HepG2 (cell line): ENCODE data around the gene GIPC3. TPM values are rescaled to one million over a fixed set of nuclear protein-coding genes. Genes with fewer than 3 reads are reported as not detected.

Source experiments
- ELF1 ChIP-seq: sonication (generic); formaldehyde crosslinking; IDR thresholded peaks from 2 replicates; pipeline ENCODE4 v1.4.0; 2020; ENCODE audit warnings: missing genetic modification reagents
- ELF3 ChIP-seq: IDR thresholded peaks from 2 replicates; pipeline ENCODE4 v1.6.1; 2016; ENCODE audit warnings: missing genetic modification reagents, missing compliant biosample characterization
- GPN1 ChIP-seq: sonication (generic); formaldehyde crosslinking; IDR thresholded peaks from 2 replicates; pipeline ENCODE4 v1.5.1; 2020; ENCODE audit warnings: missing genetic modification reagents, borderline replicate concordance
- HDAC1 ChIP-seq: sonication (generic); formaldehyde crosslinking; IDR thresholded peaks from 2 replicates; pipeline ENCODE4 v1.5.1; 2020; ENCODE audit warnings: mild to moderate bottlenecking, missing genetic modification reagents
- HNRNPLL ChIP-seq: fragments of 200-400 bp; formaldehyde crosslinking; IDR thresholded peaks from 2 replicates; pipeline ENCODE4 v1.6.1; 2017; ENCODE audit warnings: mild to moderate bottlenecking, low read depth, low read length; ENCODE audit not compliant: poor library complexity, severe bottlenecking
- MXD4 ChIP-seq: IDR thresholded peaks from 2 replicates; pipeline ENCODE4 v1.6.1; 2016; ENCODE audit warnings: mild to moderate bottlenecking, missing biosample characterization, missing genetic modification reagents
- NFATC3 ChIP-seq: sonication (generic); formaldehyde crosslinking; IDR thresholded peaks from 2 replicates; pipeline ENCODE4 v1.5.1; 2020; ENCODE audit warnings: mild to moderate bottlenecking, missing genetic modification reagents
- RORA ChIP-seq: sonication (generic); formaldehyde crosslinking; IDR thresholded peaks from 2 replicates; pipeline ENCODE4 v1.5.0; 2020; ENCODE audit warnings: mild to moderate bottlenecking, missing genetic modification reagents, moderate library complexity
- SNAPC2 ChIP-seq: sonication (generic); formaldehyde crosslinking; IDR thresholded peaks from 2 replicates; pipeline ENCODE4 v1.8.1; 2022; ENCODE audit warnings: mild to moderate bottlenecking, missing genetic modification reagents
- ZNF160 ChIP-seq: sonication (generic); formaldehyde crosslinking; IDR thresholded peaks from 2 replicates; pipeline ENCODE4 v1.8.0; 2022; ENCODE audit warnings: mild to moderate bottlenecking, inconsistent platforms, missing genetic modification reagents
- ZNF329 ChIP-seq: sonication (generic); formaldehyde crosslinking; IDR thresholded peaks from 2 replicates; pipeline ENCODE4 v1.9.0; 2021; ENCODE audit warnings: low read depth, mild to moderate bottlenecking, missing genetic modification reagents
- polyA plus RNA-seq, 8 experiments: library from polyadenylated mRNA; depleted of rRNA in 3 of 8; stranded (reverse) in 7 of 8; unstranded in 1 of 8; fragments of >200 nt; fragmentation: Illumina TruSeq in 4 of 8; extraction: Trizol in 4 of 8; gene quantifications; 2 replicates each; pipeline versions ENCODE4 v1.2.1 to v1.2.3, GENCODE V29; 2011 to 2016; ENCODE audit warnings: low read depth in 4 of 8, missing spikeins in 1 of 8, mixed read lengths in 1 of 8; ENCODE audit not compliant: insufficient read depth in 1 of 8
- total RNA-seq, 5 experiments: library from RNA; depleted of rRNA; stranded (reverse); fragments of >200 nt; fragmentation: Illumina TruSeq; extraction: Trizol; gene quantifications; 2 replicates each; pipeline ENCODE4 v1.2.3, GENCODE V29; 2016; ENCODE audit warnings: low read depth in 1 of 5
- TF ChIP-seq, protein P1 (sequence below): sonication (generic); formaldehyde crosslinking; IDR thresholded peaks from 2 replicates; pipeline ENCODE4 v1.4.0; 2020; ENCODE audit warnings: missing genetic modification reagents
- TF ChIP-seq, protein P2 (sequence below): sonication (generic); formaldehyde crosslinking; IDR thresholded peaks from 2 replicates; pipeline ENCODE4 v1.8.1; 2022; ENCODE audit warnings: low read depth, mild to moderate bottlenecking, missing genetic modification reagents
- TF ChIP-seq, protein P3 (sequence below): sonication (generic); formaldehyde crosslinking; IDR thresholded peaks from 2 replicates; pipeline ENCODE4 v1.4.0; 2020; ENCODE audit warnings: missing genetic modification reagents
- TF ChIP-seq, protein P4 (sequence below): sonication (generic); formaldehyde crosslinking; IDR thresholded peaks from 2 replicates; pipeline ENCODE4 v1.9.0; 2022; ENCODE audit warnings: missing genetic modification reagents, mild to moderate bottlenecking, borderline replicate concordance

The GIPC3 gene
- total and polyA plus RNA-seq, 2 of the 13 experiments (the other 11 are each of a cell fraction or from before 2014, with no cell fraction given), result 0.05 TPM; not detected in 1

DNA sequence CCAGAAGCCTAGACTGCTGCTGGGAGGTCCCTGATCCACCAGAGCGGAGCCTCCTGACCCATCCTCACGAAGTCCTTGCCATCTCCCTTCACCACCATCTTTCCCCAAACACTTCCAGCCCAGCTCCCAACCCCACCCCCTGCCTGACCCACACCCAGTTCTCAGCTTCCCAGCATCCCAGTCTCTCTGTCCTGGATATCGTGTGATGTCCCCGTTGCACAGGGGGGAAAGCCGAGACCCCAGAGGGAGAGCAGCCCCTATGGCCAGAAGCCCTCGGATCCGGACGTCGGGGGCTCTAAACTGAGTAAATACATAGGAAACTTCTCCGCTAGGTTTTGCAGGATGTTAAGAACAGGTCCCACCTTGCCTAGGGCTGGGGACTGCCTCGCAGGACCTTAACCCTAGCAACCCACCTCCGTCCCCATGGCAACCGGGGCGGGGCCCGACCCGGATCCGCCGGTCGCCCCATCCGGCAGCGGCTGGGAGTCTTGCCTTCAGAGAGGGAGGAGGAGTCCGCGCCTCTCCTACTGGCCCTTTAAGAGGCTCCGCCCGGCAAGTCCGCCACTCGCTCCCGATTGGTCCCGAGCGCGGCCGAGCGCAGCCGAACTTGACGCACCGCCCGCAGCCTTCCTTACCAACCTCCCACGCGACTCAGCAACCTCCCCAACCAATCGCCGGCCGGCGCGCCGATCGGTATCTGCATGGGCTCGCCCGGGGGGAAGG, 13.0 kb upstream of the GIPC3 start (continued):
- TF ChIP-seq, protein P1, sequence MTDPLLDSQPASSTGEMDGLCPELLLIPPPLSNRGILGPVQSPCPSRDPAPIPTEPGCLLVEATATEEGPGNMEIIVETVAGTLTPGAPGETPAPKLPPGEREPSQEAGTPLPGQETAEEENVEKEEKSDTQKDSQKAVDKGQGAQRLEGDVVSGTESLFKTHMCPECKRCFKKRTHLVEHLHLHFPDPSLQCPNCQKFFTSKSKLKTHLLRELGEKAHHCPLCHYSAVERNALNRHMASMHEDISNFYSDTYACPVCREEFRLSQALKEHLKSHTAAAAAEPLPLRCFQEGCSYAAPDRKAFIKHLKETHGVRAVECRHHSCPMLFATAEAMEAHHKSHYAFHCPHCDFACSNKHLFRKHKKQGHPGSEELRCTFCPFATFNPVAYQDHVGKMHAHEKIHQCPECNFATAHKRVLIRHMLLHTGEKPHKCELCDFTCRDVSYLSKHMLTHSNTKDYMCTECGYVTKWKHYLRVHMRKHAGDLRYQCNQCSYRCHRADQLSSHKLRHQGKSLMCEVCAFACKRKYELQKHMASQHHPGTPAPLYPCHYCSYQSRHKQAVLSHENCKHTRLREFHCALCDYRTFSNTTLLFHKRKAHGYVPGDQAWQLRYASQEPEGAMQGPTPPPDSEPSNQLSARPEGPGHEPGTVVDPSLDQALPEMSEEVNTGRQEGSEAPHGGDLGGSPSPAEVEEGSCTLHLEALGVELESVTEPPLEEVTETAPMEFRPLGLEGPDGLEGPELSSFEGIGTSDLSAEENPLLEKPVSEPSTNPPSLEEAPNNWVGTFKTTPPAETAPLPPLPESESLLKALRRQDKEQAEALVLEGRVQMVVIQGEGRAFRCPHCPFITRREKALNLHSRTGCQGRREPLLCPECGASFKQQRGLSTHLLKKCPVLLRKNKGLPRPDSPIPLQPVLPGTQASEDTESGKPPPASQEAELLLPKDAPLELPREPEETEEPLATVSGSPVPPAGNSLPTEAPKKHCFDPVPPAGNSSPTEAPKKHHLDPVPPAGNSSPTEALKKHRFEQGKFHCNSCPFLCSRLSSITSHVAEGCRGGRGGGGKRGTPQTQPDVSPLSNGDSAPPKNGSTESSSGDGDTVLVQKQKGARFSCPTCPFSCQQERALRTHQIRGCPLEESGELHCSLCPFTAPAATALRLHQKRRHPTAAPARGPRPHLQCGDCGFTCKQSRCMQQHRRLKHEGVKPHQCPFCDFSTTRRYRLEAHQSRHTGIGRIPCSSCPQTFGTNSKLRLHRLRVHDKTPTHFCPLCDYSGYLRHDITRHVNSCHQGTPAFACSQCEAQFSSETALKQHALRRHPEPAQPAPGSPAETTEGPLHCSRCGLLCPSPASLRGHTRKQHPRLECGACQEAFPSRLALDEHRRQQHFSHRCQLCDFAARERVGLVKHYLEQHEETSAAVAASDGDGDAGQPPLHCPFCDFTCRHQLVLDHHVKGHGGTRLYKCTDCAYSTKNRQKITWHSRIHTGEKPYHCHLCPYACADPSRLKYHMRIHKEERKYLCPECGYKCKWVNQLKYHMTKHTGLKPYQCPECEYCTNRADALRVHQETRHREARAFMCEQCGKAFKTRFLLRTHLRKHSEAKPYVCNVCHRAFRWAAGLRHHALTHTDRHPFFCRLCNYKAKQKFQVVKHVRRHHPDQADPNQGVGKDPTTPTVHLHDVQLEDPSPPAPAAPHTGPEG, result no peak
- no peak for TF ChIP-seq RORA
- TF ChIP-seq ZNF160, result no peak
- no peak for TF ChIP-seq GPN1
- peak; percentile 41; the same call in 1 of the 2 replicates for TF ChIP-seq ELF1
- TF ChIP-seq, protein P2, sequence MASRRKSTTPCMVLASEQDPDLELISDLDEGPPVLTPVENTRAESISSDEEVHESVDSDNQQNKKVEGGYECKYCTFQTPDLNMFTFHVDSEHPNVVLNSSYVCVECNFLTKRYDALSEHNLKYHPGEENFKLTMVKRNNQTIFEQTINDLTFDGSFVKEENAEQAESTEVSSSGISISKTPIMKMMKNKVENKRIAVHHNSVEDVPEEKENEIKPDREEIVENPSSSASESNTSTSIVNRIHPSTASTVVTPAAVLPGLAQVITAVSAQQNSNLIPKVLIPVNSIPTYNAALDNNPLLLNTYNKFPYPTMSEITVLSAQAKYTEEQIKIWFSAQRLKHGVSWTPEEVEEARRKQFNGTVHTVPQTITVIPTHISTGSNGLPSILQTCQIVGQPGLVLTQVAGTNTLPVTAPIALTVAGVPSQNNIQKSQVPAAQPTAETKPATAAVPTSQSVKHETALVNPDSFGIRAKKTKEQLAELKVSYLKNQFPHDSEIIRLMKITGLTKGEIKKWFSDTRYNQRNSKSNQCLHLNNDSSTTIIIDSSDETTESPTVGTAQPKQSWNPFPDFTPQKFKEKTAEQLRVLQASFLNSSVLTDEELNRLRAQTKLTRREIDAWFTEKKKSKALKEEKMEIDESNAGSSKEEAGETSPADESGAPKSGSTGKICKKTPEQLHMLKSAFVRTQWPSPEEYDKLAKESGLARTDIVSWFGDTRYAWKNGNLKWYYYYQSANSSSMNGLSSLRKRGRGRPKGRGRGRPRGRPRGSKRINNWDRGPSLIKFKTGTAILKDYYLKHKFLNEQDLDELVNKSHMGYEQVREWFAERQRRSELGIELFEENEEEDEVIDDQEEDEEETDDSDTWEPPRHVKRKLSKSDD, result no peak
- TF ChIP-seq, protein P3, sequence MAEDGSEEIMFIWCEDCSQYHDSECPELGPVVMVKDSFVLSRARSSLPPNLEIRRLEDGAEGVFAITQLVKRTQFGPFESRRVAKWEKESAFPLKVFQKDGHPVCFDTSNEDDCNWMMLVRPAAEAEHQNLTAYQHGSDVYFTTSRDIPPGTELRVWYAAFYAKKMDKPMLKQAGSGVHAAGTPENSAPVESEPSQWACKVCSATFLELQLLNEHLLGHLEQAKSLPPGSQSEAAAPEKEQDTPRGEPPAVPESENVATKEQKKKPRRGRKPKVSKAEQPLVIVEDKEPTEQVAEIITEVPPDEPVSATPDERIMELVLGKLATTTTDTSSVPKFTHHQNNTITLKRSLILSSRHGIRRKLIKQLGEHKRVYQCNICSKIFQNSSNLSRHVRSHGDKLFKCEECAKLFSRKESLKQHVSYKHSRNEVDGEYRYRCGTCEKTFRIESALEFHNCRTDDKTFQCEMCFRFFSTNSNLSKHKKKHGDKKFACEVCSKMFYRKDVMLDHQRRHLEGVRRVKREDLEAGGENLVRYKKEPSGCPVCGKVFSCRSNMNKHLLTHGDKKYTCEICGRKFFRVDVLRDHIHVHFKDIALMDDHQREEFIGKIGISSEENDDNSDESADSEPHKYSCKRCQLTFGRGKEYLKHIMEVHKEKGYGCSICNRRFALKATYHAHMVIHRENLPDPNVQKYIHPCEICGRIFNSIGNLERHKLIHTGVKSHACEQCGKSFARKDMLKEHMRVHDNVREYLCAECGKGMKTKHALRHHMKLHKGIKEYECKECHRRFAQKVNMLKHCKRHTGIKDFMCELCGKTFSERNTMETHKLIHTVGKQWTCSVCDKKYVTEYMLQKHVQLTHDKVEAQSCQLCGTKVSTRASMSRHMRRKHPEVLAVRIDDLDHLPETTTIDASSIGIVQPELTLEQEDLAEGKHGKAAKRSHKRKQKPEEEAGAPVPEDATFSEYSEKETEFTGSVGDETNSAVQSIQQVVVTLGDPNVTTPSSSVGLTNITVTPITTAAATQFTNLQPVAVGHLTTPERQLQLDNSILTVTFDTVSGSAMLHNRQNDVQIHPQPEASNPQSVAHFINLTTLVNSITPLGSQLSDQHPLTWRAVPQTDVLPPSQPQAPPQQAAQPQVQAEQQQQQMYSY (CRISPR knock-in tag), result no peak
- 0 out of 2 replicates have a peak, but pooled peaks have one; percentile 18 for TF ChIP-seq HDAC1 (CRISPR knock-in tag)
- TF ChIP-seq ZNF329 (CRISPR knock-in tag), result no peak
- no peak for TF ChIP-seq SNAPC2 (CRISPR knock-in tag)
- TF ChIP-seq, protein P4, sequence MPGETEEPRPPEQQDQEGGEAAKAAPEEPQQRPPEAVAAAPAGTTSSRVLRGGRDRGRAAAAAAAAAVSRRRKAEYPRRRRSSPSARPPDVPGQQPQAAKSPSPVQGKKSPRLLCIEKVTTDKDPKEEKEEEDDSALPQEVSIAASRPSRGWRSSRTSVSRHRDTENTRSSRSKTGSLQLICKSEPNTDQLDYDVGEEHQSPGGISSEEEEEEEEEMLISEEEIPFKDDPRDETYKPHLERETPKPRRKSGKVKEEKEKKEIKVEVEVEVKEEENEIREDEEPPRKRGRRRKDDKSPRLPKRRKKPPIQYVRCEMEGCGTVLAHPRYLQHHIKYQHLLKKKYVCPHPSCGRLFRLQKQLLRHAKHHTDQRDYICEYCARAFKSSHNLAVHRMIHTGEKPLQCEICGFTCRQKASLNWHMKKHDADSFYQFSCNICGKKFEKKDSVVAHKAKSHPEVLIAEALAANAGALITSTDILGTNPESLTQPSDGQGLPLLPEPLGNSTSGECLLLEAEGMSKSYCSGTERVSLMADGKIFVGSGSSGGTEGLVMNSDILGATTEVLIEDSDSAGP (CRISPR knock-in tag), result peak; percentile 100
- TF ChIP-seq MXD4 (CRISPR knock-in tag), result 0 out of 2 replicates have a peak, but pooled peaks have one; percentile 32
- peak; percentile 98 for TF ChIP-seq HNRNPLL
- TF ChIP-seq NFATC3 (CRISPR knock-in tag), result no peak
- no peak for TF ChIP-seq ELF3 (CRISPR knock-in tag)
